Measurements from ENCODE around the gene POLE.
"Not testable (repeated sequence)": the region's sequence is repeated elsewhere in the genome, so short reads cannot be mapped to it uniquely, and the experiment has no call there.

POLE gene

DNA sequence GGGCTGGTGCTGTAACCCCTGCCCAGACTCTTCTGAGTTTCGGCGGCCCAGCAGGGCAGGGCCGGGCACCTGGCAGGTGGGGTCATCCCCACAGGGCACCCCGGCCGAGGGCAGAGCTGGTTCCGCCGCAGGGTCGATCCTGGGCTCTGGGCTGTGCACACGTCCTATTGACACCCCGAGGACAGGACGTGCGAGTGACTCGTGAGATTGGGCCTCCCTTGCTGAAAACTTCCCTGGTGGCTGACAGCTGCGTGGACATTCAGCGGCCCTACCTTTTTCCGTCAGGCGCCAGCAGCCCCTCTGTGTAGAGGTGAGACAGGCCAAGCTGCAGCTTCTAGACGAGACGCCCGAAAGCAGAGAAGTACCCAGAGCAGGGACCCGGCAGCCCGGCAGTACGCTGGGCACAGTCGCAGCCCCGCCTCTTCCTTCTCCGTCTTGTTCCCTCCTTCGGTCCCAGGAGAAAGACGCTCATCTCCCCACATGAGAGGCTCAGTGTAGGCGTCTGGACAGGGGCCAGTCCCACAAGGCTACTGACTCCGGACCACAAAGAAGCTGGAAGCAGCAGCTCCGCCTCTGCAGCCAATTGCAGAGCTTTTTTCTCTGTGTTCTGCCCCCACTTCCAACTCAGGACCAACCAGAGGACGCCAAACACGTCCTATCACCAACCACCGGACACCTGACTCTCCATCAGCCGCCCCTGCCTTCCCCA, 76.9 kb downstream of the POLE start, which contains the start of gene LRCOL1:
LRCOL1 (minus strand) TSS at position 532 of the 709 bp plus-strand sequence. CDS start 4,331 bp downstream, outside the sequence.
- no peak for DNase-seq

- no peak for DNase-seq
Observed at GRCh38 chr12:132608231-132609171, 78.6 kb downstream of the POLE start.

- no peak for DNase-seq
Observed at GRCh38 chr12:132606927-132607326, 80.2 kb downstream of the POLE start.

DNA sequence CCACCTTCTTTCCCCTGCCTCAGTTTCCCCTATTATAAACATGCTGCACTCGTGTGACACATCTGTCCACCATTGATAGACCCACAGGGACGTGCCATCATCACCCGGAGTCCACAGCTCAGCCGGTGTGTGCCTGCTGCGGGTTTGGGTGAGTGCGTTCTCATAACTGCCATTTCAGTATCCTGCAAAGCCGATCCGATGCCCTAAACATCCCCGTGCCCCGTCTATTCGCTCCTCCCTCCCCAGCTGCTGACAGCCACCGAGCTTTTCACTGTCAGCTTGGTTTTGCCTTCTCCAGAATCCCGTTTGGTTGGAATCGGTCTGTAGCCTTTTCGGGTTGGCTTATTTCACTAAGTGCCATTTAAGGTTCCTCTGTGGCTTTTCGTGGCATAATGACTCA, 80.7 kb downstream of the POLE start:
- DNase-seq = no peak

GRCh38 chr12:132605892-132606291, 81.2 kb downstream of the POLE start:
- DNase-seq = no peak

GRCh38 chr12:132604668-132605441, 82.3 kb downstream of the POLE start:
- DNase-seq = no peak

DNA sequence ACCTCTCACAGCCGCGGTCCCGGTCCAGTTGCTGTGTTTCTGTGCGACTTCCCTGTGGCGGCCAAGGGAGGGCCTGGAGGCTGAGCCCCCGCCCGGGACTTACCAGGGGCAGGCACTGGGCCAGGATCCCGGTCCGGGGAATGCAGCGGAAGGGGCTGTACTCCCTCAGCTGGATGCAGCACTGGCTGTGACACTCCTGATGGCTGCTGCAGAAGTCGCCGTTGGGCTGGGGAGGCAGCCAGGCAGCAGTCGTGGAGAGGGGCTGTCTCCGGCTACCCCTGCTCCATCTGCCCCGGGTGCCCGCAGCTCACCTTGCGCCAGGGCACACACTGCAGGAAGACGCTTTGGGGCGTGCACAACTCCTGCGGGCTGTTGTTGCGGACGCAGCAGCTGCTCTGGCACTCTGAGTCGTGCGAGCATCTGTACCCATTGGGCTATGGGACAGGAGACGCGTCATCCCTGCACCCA, 83.0 kb downstream of the POLE start:
- no peak for DNase-seq

DNA sequence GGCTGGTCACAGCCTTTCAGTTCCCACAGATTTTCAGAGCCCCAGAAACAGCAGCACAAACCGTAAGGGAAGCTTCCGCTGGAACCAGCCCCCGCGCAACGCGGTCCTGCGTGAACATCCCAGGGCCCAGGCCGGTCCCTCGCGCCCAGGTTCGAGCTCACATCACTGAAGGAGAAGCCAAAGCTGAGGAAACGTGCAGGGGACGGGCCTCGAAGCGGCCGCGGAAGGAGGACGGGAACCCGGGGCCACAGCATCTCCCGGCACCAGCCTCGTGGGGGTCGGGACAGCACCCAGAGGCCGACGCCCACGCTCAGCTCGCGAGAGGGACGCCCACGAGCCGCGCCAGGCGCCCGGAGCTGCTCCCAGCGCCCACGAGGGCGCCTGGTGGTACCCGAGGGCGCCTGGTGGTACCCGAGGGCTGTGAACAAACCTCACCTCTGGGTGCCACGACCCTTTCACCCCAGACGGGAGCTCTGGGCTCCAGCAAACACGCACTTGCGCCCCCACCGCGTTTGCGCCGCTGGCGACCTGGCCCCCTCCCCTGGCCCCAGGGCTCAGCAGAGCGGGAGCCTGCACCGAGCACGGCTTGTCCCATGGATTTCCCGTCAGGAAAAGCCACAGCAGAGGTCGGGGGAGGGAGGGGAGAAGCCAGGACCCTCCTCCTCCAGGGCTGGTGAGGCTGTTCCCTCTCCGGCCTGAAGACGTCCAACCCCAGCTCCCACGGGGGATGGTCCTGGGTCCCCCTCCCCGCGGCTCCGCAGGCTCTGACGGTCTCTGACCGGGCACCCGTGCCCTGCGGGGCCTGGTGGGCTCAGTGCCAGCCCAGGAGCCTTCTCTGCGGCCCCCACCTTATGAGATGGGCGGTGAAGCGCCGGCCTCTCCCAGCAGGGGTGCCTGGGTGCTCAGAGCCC, 83.6 kb downstream of the POLE start:
- peak; percentile 91 for DNase-seq

GRCh38 chr12:132602572-132603239, 84.4 kb downstream of the POLE start:
- DNase-seq = no peak

DNA sequence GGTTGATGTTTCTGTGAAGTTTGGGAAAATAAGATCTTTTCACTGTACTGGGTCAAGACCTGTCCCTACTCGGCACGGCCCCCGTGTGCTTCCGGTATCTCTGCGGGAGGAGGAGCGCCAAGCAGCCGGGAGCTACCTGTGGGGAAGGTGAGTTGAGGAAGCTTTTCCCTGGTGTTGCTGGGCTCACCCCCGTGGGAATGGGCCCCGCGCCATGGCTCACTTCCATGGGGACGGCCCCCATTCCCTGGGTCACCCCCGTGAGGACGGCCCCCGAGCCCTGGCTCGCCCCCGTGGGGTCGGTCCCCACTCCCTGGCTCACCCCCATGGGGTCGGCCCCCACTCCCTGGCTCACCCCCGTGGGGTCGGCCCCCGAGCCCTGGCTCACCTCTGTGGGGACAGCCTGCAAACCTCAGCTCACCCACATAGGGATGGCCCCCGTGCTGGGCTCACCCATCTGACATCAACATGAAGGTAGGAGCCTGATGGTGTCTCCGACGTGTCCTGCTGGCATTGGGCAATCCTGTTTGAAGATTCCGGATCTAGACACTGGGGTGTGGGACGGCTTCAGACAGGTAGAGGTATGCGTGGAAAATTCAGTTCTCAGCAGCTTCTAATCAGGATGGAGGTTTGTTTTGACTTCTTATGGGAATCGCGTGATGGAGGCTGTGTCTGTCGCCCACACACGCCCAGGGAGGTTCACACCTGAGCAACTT, 85.8 kb downstream of the POLE start:
- DNase-seq = no peak

DNA sequence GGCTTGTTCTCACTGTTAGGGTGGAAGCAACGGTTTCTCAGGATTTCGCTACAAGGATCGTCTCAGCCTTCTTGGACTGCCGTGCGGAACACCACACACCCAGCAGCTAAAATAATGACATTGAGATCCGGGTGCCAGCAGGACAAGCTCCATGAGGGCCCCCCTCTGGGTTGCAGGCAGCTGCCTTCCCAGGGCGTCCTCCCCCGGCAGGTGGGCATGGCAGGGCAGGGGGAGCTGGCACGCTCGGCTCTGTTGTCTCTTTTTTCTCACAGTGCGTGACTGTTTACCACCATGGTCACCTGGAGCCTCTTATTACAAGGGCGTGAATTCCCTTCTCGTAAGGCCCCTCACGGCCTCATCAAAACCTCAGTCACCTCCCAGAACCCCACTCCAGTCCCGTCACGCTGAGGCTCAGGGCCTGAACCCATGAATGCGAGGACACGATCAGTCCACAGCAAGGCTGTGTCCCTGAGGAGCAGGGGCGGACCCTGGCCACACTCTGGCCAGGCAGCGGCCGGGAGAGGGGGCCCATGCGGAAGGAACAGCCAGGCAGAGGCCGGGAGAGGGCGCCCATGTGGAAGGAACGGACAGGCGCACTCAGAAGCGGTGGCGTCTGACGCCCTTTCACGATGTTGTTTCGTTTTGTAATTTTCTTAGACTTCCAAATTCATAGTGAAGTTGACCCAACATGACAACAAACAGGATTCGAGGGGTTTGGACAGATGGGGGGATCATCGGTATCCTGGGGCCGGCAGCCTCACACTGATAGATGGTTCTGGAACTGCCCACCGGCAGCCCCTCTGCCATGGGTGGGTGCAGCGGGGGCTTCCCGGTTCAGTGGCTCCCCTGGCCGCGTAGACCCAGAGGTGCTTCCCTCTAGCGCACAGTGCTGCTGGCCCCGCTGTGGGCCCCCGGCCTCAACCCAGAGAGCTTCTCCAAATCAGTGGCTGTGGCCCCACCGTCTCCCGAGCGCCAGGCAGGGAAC, 86.8 kb downstream of the POLE start:
- no peak for DNase-seq

DNA sequence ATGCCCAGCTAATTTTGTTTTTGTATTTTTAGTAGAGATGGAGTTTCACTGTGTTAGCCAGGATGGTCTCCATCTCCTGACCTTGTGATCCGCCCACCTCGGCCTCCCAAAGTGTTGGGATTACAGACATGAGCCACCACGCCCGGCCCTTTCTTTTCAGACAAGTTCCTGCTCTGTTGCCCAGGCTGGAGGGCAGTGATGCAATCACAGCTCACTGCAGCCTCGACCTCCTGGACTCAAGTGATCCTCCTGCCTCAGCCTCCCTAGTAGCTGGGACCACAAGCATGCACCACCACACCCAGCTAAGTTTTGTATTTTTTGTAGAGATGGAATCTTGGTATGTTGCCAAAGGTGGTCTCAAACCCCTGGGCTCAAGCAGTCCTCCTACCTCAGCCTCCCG, 87.6 kb downstream of the POLE start:
- DNase-seq = not testable (repeated sequence)

- DNase-seq = no peak
Observed at GRCh38 chr12:132597333-132598316, 89.5 kb downstream of the POLE start.

DNA sequence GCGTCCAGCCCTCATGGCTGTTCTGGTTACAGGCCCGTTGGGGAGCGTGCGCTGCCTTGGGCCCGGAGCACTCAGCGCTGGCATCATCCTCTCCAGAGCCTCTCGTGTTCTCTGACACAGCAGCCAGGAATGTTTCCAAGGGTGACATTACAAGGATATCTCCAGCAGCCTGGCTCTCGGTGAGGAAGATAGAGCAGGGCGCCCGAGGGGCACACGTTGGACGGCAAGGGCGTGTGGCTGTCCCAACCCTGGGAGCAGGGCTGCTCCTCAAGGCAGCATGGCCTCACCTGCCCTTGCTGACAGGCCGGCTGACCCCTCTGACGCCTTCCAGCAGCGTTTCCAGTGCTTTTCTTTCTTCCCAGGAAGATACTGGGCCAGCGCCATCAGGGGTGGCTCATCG, 91.1 kb downstream of the POLE start:
- DNase-seq = no peak

DNA sequence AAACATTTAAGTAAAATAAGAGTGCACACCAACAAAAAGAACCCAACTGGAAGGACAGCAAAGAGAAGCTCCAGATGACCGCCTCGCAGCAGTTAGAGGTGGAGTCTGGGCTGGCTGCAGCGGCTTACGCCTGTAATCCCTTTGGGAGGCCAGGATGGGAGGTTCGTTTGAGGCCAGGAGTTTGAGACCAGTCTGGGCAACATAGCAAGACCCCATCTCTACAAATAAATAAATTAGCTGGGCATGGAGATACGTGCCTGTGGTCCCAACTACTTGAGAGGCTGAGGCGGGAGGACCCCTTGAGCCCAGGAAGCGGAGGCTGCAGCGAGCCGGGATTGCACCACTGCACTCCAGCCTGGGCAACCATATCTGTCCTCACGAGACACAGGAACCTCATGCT, 92.0 kb downstream of the POLE start:
- DNase-seq = no peak

GRCh38 chr12:132593938-132594358, 93.2 kb downstream of the POLE start:
- DNase-seq = no peak

- DNase-seq = no peak
Observed at GRCh38 chr12:132593521-132593920, 93.6 kb downstream of the POLE start.

GRCh38 chr12:132593071-132593470, 94.1 kb downstream of the POLE start:
- DNase-seq = no peak
